NCI-H2196 (cell line): Measurements from ENCODE around the gene PDILT.
"Not testable (repeated sequence)": the region's sequence is repeated elsewhere in the genome, so short reads cannot be mapped to it uniquely, and the experiment has no call there.

Source experiments
- DNase-seq: peaks from one replicate; lab custom pipeline; 2025; ENCODE audit not compliant: unreplicated experiment; lab: John Stamatoyannopoulos, UW

The PDILT gene

GRCh38 chr16:20404637-20405036 is at the start of gene PDILT:
TSS of gene PDILT (minus strand) at chr16:20404737. CDS start at chr16:20399300, 5,437 bp downstream.
- DNase-seq, result no peak

- DNase-seq, result not testable (repeated sequence)
Measured at GRCh38 chr16:20453633-20454032, 49.1 kb upstream of the PDILT start.

- DNase-seq, result not testable (repeated sequence)
Measured at GRCh38 chr16:20451364-20451763, 46.8 kb upstream of the PDILT start, which contains the start of gene ACSM2A. TSS of gene ACSM2A (plus strand) at chr16:20451521. CDS start at chr16:20460115, 8,594 bp downstream.

- DNase-seq, result not testable (repeated sequence)
Measured at GRCh38 chr16:20446652-20447393, 42.3 kb upstream of the PDILT start.

GRCh38 chr16:20441859-20442258 is 37.3 kb upstream of the PDILT start:
- not testable (repeated sequence) for DNase-seq

- no peak for DNase-seq
Measured at GRCh38 chr16:20441191-20441590, 36.7 kb upstream of the PDILT start.

GRCh38 chr16:20440731-20441130 is 36.2 kb upstream of the PDILT start:
- not testable (repeated sequence) for DNase-seq

GRCh38 chr16:20439820-20440231 is 35.3 kb upstream of the PDILT start:
- DNase-seq, result not testable (repeated sequence)

- not testable (repeated sequence) for DNase-seq
Measured at GRCh38 chr16:20438950-20439349, 34.4 kb upstream of the PDILT start.

GRCh38 chr16:20430948-20431347 is 26.4 kb upstream of the PDILT start:
- no peak for DNase-seq

- DNase-seq, result not testable (repeated sequence)
Measured at GRCh38 chr16:20430480-20430879, 25.9 kb upstream of the PDILT start.

GRCh38 chr16:20429499-20429898 is 25.0 kb upstream of the PDILT start:
- not testable (repeated sequence) for DNase-seq

- not testable (repeated sequence) for DNase-seq
Measured at GRCh38 chr16:20427401-20427797, 22.9 kb upstream of the PDILT start.

GRCh38 chr16:20424129-20424866 is 19.8 kb upstream of the PDILT start:
- DNase-seq, result no peak

GRCh38 chr16:20423772-20424128 is 19.2 kb upstream of the PDILT start:
- DNase-seq, result not testable (repeated sequence)

- DNase-seq, result not testable (repeated sequence)
Measured at GRCh38 chr16:20421748-20422147, 17.2 kb upstream of the PDILT start.

- not testable (repeated sequence) for DNase-seq
Measured at GRCh38 chr16:20419093-20419492, 14.6 kb upstream of the PDILT start.

GRCh38 chr16:20415541-20415940 is 11.0 kb upstream of the PDILT start:
- DNase-seq, result no peak

GRCh38 chr16:20411055-20411454 is 6.5 kb upstream of the PDILT start:
- DNase-seq, result no peak

GRCh38 chr16:20410121-20410723 is 5.7 kb upstream of the PDILT start:
- no peak for DNase-seq

GRCh38 chr16:20409398-20410120 is 5.0 kb upstream of the PDILT start, which contains the start of gene ACSM5:
TSS of gene ACSM5 (plus strand) at chr16:20409534. CDS start at chr16:20411485, 1,951 bp downstream.
- DNase-seq, result peak; percentile 61
